Gastrocnemius medialis (tissue), 4 donors: Measurements from ENCODE around the gene GAL3ST1.

Experiments used
- POLR2A ChIP-seq, 2 donors: fragments of 450-650 bp; IDR thresholded peaks; one replicate each; pipeline ENCODE4 v1.6.1; 2017; ENCODE audit warnings: antibody characterized with exemption in 2 of 2, mild to moderate bottlenecking in 2 of 2, moderate library complexity in 2 of 2
- TF ChIP-seq, protein P1 (sequence below), 5 experiments: fragments of 450-650 bp in 3 of 5; fragments of 200-600 bp in 2 of 5; sonication (generic) in 2 of 5; IDR thresholded peaks in 4 of 5; conservative IDR thresholded peaks in 1 of 5; 1 replicate in 4 of 5; 2 replicates in 1 of 5; pipeline ENCODE4 v1.5.1; 2016 to 2019; ENCODE audit warnings: antibody characterized with exemption in 5 of 5, mild to moderate bottlenecking in 3 of 5, moderate library complexity in 3 of 5

DNA sequence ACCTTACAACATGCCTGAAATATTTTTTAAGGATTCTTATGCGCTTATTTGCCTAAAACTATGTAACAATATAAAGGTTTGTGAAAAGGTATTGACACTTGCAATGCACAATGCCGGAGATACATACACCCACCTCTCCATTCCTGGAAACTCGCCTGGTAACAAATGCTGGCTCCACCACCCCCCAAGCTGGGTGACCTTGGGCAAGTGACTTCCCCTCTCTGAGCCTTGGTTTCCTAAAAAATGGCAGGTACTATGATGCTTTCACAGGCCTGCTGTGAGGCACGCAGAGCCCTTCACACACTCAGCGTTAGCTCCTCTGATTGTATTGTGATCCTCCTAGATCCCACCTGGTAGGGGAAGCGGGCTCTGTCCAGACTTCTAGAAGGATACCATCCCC lies 2.3 kb downstream of the GAL3ST1 start:
- no peak for TF ChIP-seq POLR2A (IDR thresholded peaks at IDR 0.05)
- TF ChIP-seq, protein P1, sequence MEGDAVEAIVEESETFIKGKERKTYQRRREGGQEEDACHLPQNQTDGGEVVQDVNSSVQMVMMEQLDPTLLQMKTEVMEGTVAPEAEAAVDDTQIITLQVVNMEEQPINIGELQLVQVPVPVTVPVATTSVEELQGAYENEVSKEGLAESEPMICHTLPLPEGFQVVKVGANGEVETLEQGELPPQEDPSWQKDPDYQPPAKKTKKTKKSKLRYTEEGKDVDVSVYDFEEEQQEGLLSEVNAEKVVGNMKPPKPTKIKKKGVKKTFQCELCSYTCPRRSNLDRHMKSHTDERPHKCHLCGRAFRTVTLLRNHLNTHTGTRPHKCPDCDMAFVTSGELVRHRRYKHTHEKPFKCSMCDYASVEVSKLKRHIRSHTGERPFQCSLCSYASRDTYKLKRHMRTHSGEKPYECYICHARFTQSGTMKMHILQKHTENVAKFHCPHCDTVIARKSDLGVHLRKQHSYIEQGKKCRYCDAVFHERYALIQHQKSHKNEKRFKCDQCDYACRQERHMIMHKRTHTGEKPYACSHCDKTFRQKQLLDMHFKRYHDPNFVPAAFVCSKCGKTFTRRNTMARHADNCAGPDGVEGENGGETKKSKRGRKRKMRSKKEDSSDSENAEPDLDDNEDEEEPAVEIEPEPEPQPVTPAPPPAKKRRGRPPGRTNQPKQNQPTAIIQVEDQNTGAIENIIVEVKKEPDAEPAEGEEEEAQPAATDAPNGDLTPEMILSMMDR (IDR thresholded peaks at IDR 0.05 in 4 of 5, conservative IDR thresholded peaks at IDR 0.05 in 1 of 5), result no peak
